HG03095 (cell line): ENCODE measurements around the gene USP12.
"Not testable (repeated sequence)": the region's sequence is repeated elsewhere in the genome, so short reads cannot be mapped to it uniquely, and the experiment has no call there.

Source experiments
- ATAC-seq: cut with Tn5 transposase; IDR thresholded peaks from one replicate; pipeline ENCODE4 v1.9.1; 2021; ENCODE audit warnings: moderate library complexity; ENCODE audit not compliant: unreplicated experiment

Gene USP12

GRCh38 chr13:27158335-27158734, 13.3 kb downstream of the USP12 start:
- no peak for ATAC-seq

GRCh38 chr13:27151798-27152599, 19.6 kb downstream of the USP12 start:
- no peak for ATAC-seq

GRCh38 chr13:27149702-27150101, 21.9 kb downstream of the USP12 start:
- no peak for ATAC-seq

- no peak for ATAC-seq
These were observed 22.7 kb downstream of the USP12 start for GRCh38 chr13:27148900-27149299.

GRCh38 chr13:27147530-27148170, 24.0 kb downstream of the USP12 start:
- ATAC-seq = peak; percentile 54

- ATAC-seq = no peak
These were observed 29.9 kb downstream of the USP12 start for GRCh38 chr13:27141746-27142145.

GRCh38 chr13:27141159-27141558, 30.5 kb downstream of the USP12 start:
- not testable (repeated sequence) for ATAC-seq

GRCh38 chr13:27140060-27140459, 31.6 kb downstream of the USP12 start:
- no peak for ATAC-seq

GRCh38 chr13:27139565-27139964, 32.0 kb downstream of the USP12 start:
- ATAC-seq = no peak

GRCh38 chr13:27138457-27139093, 33.0 kb downstream of the USP12 start:
- ATAC-seq = no peak

- no peak for ATAC-seq
These were observed 33.9 kb downstream of the USP12 start for GRCh38 chr13:27137759-27138158.

GRCh38 chr13:27135023-27135422, 36.6 kb downstream of the USP12 start:
- no peak for ATAC-seq

GRCh38 chr13:27133889-27134288, 37.7 kb downstream of the USP12 start:
- no peak for ATAC-seq

GRCh38 chr13:27132538-27132937, 39.1 kb downstream of the USP12 start:
- no peak for ATAC-seq

GRCh38 chr13:27131906-27132305, 39.7 kb downstream of the USP12 start:
- ATAC-seq = no peak

- ATAC-seq = peak; percentile 87
These were observed 40.5 kb downstream of the USP12 start for GRCh38 chr13:27130979-27131623.

GRCh38 chr13:27130223-27130978, 41.2 kb downstream of the USP12 start:
- ATAC-seq = no peak

- ATAC-seq = no peak
These were observed 42.6 kb downstream of the USP12 start for GRCh38 chr13:27128825-27129627.

- no peak for ATAC-seq
These were observed 44.8 kb downstream of the USP12 start for GRCh38 chr13:27126859-27127258.
